IMR-90 (cell line): ENCODE data around the gene RTF1. TPM values are rescaled to one million over a fixed set of nuclear protein-coding genes. Genes with fewer than 3 reads are reported as not detected.

Experiments used
- ATAC-seq: fragments of 200-7000 bp; cut with Tn5 transposase; 2 replicates; pipeline ENCODE4 v1.9.1; 2020; ENCODE audit warnings: low read depth, mild to moderate bottlenecking, moderate library complexity
- BruUV-seq: library from RNA; stranded (reverse); fragments of 400-500 nt; replicated peaks from 2 replicates; lab custom pipeline; 2021; lab: Mats Ljungman, UMichigan
- CTCF ChIA-PET: fragments of 300-600 bp; formaldehyde crosslinking; extraction: SDS; loops from one replicate; lab custom pipeline; 2021; ENCODE audit warnings: antibody characterized with exemption; lab: Yijun Ruan, JAX
- POLR2A ChIA-PET: fragments of 300-600 bp; sonication (Branson Sonifier 250); formaldehyde crosslinking; loops from one replicate; lab custom pipeline; 2022; ENCODE audit warnings: antibody characterized with exemption; ENCODE audit not compliant: unreplicated experiment; lab: Charles Lee
- DNase-seq: peaks from one replicate; pipeline ENCODE4 v3.0.0; 2013
- H2AFZ ChIP-seq: replicated peaks from 2 replicates; pipeline ENCODE3; 2013; ENCODE audit warnings: low read length, mild to moderate bottlenecking; ENCODE audit not compliant: poor library complexity
- H2AK5ac ChIP-seq: 2 replicates; pipeline ENCODE4 v1.6.1; 2013; ENCODE audit warnings: low read depth, low read length, inconsistent platforms
- H2AK9ac ChIP-seq: replicated peaks from 2 replicates; pipeline ENCODE3; 2013; ENCODE audit warnings: mild to moderate bottlenecking, low read depth, low read length, moderate library complexity; ENCODE audit not compliant: poor library complexity
- H2BK120ac ChIP-seq: 2 replicates; pipeline ENCODE4 v1.6.1; 2013; ENCODE audit warnings: low read depth, low read length, inconsistent platforms
- H2BK15ac ChIP-seq: 3 replicates; pipeline ENCODE4 v1.6.1; 2013; ENCODE audit warnings: low read depth, low read length, inconsistent platforms
- H2BK20ac ChIP-seq: 2 replicates; pipeline ENCODE4 v1.6.1; 2013; ENCODE audit warnings: low read depth, mild to moderate bottlenecking, inconsistent platforms, low read length, moderate library complexity
- H2BK5ac ChIP-seq: 2 replicates; pipeline ENCODE4 v1.6.1; 2013; ENCODE audit warnings: mild to moderate bottlenecking, low read depth, low read length, inconsistent platforms; ENCODE audit not compliant: poor library complexity, severe bottlenecking
- H3K14ac ChIP-seq: replicated peaks from 2 replicates; pipeline ENCODE4 v1.6.1; 2013; ENCODE audit warnings: low read depth, low read length, inconsistent platforms
- H3K18ac ChIP-seq: 2 replicates; pipeline ENCODE4 v1.6.1; 2013; ENCODE audit warnings: low read depth, low read length, control low read depth
- H3K23ac ChIP-seq: 2 replicates; pipeline ENCODE4 v1.6.1; 2013; ENCODE audit warnings: low read depth, low read length, inconsistent platforms
- H3K27ac ChIP-seq: 2 replicates; pipeline ENCODE4 v1.5.1; 2013; ENCODE audit warnings: mild to moderate bottlenecking, control low read depth, low read length; ENCODE audit not compliant: insufficient read depth
- H3K27me3 ChIP-seq: 2 replicates; pipeline ENCODE4 v1.6.1; 2013; ENCODE audit warnings: low read length; ENCODE audit not compliant: control insufficient read depth, insufficient read depth
- H3K36me3 ChIP-seq: 2 replicates; pipeline ENCODE4 v1.6.1; 2013; ENCODE audit warnings: low read length, mixed read lengths; ENCODE audit not compliant: control insufficient read depth, insufficient read depth
- H3K4ac ChIP-seq: 2 replicates; pipeline ENCODE4 v1.6.1; 2013; ENCODE audit warnings: low read depth, low read length, inconsistent platforms
- H3K4me1 ChIP-seq: 2 replicates; pipeline ENCODE4 v1.6.1; 2013; ENCODE audit warnings: low read length, mixed read lengths; ENCODE audit not compliant: control insufficient read depth, insufficient read depth
- H3K4me2 ChIP-seq: 2 replicates; pipeline ENCODE4 v1.6.1; 2013; ENCODE audit warnings: low read depth, mild to moderate bottlenecking, control low read depth, low read length, moderate library complexity
- H3K4me3 ChIP-seq: 2 replicates; pipeline ENCODE4 v1.5.1; 2013; ENCODE audit warnings: low read depth, mild to moderate bottlenecking, control low read depth, low read length, moderate library complexity; ENCODE audit not compliant: insufficient read depth
- H3K56ac ChIP-seq: 2 replicates; pipeline ENCODE4 v1.6.1; 2013; ENCODE audit warnings: low read length, inconsistent platforms; ENCODE audit not compliant: insufficient read depth; ENCODE audit errors: extremely low read depth
- H3K79me1 ChIP-seq, 2 experiments: 2 replicates each; pipeline ENCODE4 v1.6.1; 2013; ENCODE audit warnings: low read length in 2 of 2, inconsistent platforms in 1 of 2, low read depth in 1 of 2
- H3K9ac ChIP-seq: 2 replicates; pipeline ENCODE4 v1.6.1; 2013; ENCODE audit warnings: low read depth, low read length, control low read depth
- H3K9me1 ChIP-seq: 2 replicates; pipeline ENCODE4 v1.6.1; 2013; ENCODE audit warnings: low read length, inconsistent platforms; ENCODE audit not compliant: insufficient read depth
- H3K9me3 ChIP-seq: 2 replicates; pipeline ENCODE4 v1.6.1; 2013; ENCODE audit warnings: low read length; ENCODE audit not compliant: control insufficient read depth, insufficient read depth
- H4K20me1 ChIP-seq: 2 replicates; pipeline ENCODE4 v1.6.1; 2013; ENCODE audit warnings: low read length, inconsistent platforms; ENCODE audit not compliant: insufficient read depth
- H4K5ac ChIP-seq: 2 replicates; pipeline ENCODE4 v1.6.1; 2013; ENCODE audit warnings: mild to moderate bottlenecking, low read depth, low read length, control low read depth
- H4K8ac ChIP-seq, 2 experiments: 2 replicates each; pipeline ENCODE4 v1.6.1; 2013; ENCODE audit warnings: low read depth in 2 of 2, low read length in 2 of 2, control low read depth in 1 of 2, inconsistent platforms in 1 of 2
- H4K91ac ChIP-seq: 2 replicates; pipeline ENCODE4 v1.6.1; 2013; ENCODE audit warnings: low read depth, low read length, inconsistent platforms; ENCODE audit not compliant: insufficient read depth
- CEBPB ChIP-seq: IDR thresholded peaks from 2 replicates; pipeline ENCODE4 v1.6.1; 2012; ENCODE audit warnings: low read depth, low read length, improper control_type of control experiment
- WGBS, 2 experiments: methylation state at CpG; one replicate each; pipeline versions ENCODE4 v1.1.5 to v1.1.7; 2013; ENCODE audit warnings: missing lambda C conversion rate in 2 of 2; ENCODE audit not compliant: insufficient read length in 1 of 2; ENCODE audit errors: extremely low coverage in 2 of 2; 5-methylcytosine and 5-hydroxymethylcytosine counted together
- dilution Hi-C: fragments of 300-500 bp; cut with HindIII; formaldehyde crosslinking; loops from one replicate; pipeline ENCODE4 v1.14.3; 2018; ENCODE audit warnings: low sequenced_read_pairs; ENCODE audit not compliant: unreplicated experiment
- in situ Hi-C: fragments of 300-500 bp; cut with MboI; formaldehyde crosslinking; loops from 3 replicates; pipeline ENCODE4 v1.14.3; 2019; ENCODE audit warnings: low sequenced_read_pairs, inconsistent platforms, mixed read lengths
- intact Hi-C: fragments of 100-400 bp; cut with micrococcal nuclease; formaldehyde crosslinking; loops from 2 replicates; pipeline ENCODE4 v1.10.0; 2022
- polyA plus RNA-seq, 3 experiments: library from polyadenylated mRNA; depleted of rRNA; stranded (reverse); fragments of >200 nt; gene quantifications; 2 replicates each; pipeline ENCODE4 v1.2.3, GENCODE V29; 2012; ENCODE audit warnings: low replicate concordance in 1 of 3
- total RNA-seq: library from RNA; depleted of rRNA; stranded (reverse); fragments of >200 nt; gene quantifications from 2 replicates; pipeline ENCODE4 v1.2.3, GENCODE V29; 2012
- TF ChIP-seq, protein P1 (sequence below): fragments of 150-350 bp; IDR thresholded peaks from 2 replicates; pipeline ENCODE4 v1.6.1; 2017; ENCODE audit warnings: mild to moderate bottlenecking, antibody characterized with exemption, low read length, low read depth

The RTF1 gene
- total and polyA plus RNA-seq, 2 of the 4 experiments (the other 2 are of a cell fraction) = 15.1 to 24.3 TPM

DNA sequence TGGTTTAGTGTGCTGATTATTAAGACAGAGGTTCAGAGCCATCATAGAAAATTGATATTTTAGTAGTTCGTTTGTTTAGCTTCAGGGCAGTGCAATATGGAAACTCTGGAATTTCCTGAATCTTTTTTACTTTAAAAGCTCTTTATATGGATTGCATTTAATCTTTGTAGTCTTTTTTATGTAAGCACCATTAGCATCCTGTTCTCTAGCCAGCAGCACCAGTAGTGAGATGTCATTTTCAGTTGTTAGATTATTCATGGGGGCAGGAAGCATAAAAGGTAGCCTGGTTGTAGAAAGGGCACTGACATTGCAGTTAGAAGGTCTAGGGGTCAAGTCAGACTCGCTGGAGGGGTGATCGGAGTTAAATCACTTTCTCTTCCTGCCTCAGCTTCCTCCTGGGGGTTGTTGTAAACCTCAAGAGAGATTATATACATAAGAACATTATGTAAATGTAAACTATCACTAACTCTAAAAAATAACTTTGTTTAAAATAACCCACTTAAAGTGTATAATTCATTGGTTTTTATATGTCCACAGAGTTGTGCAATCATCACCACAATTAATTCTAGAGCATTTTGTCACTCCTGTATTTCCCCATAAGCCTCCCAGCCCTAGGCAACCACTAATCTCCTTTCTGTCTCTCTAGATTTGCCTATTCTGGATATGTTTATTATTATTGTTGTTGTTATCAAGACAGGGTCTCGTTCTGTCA, 45.3 kb downstream of the RTF1 start:
- H2BK5ac ChIP-seq = no peak overlapping the region
- BruUV-seq = no TSS peak
- no peak overlapping the region for H4K8ac ChIP-seq
- H4K20me1 ChIP-seq = peaks cover 10% of the 10 kb centered on the region; the same call in 1 of the 2 replicates
- no peak overlapping the region for H3K56ac ChIP-seq
- no peaks in the 10 kb centered on the region for H3K27me3 ChIP-seq
- intact Hi-C loops = loop anchor here (10.0 kb wide), 1 partner anchor 353 kb away; no protein-coding TSS in a partner anchor
- no peak overlapping the region for H3K14ac ChIP-seq
- 60% methylated on average over 1 of the region's 4 CpGs; no CpG with 5 or more reads in 1 of the 2 experiments for WGBS, 2 experiments
- no peak overlapping the region for H3K4me3 ChIP-seq
- dilution Hi-C loops = no loop called here
- CTCF ChIA-PET = interaction anchor here (0.5 kb wide), 1 partner anchor 233 kb away, joined by 3 read pairs; no protein-coding TSS in a partner anchor
- DNase-seq (peak; percentile 23), ATAC-seq (peak; percentile 33)
- no peak overlapping the region for H2AK9ac ChIP-seq
- peaks cover 4% of the 10 kb centered on the region for H3K4me1 ChIP-seq
- H3K9me3 ChIP-seq = no peaks in the 10 kb centered on the region
- H3K27ac ChIP-seq = no peak overlapping the region; the same call in 1 of the 2 replicates
- in situ Hi-C loops = no loop called here
- H2AK5ac ChIP-seq = no peak overlapping the region
- H2BK20ac ChIP-seq = no peak overlapping the region
- H2BK120ac ChIP-seq = no peak overlapping the region
- no peak overlapping the region for H2BK15ac ChIP-seq
- TF ChIP-seq, protein P1, sequence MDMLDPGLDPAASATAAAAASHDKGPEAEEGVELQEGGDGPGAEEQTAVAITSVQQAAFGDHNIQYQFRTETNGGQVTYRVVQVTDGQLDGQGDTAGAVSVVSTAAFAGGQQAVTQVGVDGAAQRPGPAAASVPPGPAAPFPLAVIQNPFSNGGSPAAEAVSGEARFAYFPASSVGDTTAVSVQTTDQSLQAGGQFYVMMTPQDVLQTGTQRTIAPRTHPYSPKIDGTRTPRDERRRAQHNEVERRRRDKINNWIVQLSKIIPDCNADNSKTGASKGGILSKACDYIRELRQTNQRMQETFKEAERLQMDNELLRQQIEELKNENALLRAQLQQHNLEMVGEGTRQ = no peak
- TF ChIP-seq CEBPB = peak; percentile 82
- peaks cover 34% of the 10 kb centered on the region for H3K36me3 ChIP-seq
- H3K9me1 ChIP-seq = no peaks in the 10 kb centered on the region; the same call in 1 of the 2 replicates
- H3K23ac ChIP-seq = no peak overlapping the region
- no peak overlapping the region for H2AFZ ChIP-seq
- H3K79me1 ChIP-seq = peaks cover 5 to 26% of the 10 kb centered on the region in 2 experiments; a peak in 3 of 4 replicates
- no peak overlapping the region for H3K4me2 ChIP-seq
- H4K5ac ChIP-seq = no peak overlapping the region
- no peak overlapping the region for H4K91ac ChIP-seq
- H3K4ac ChIP-seq = no peak overlapping the region
- POLR2A ChIA-PET = no interaction called here
- no peak overlapping the region for H3K18ac ChIP-seq
- no peak overlapping the region for H3K9ac ChIP-seq
